Measurements from ENCODE around the gene ARHGAP31.

The ARHGAP31 gene

GRCh38 chr3:119330181-119330580 lies 36.0 kb downstream of the ARHGAP31 start:
- ChIA-PET CTCF (no interaction called here), POLR2A (no interaction called here)
- no peaks in the 10 kb centered on the region for H3K9me3 ChIP-seq (ENCODE audit: control insufficient read depth, insufficient read depth, low read depth, low read length)
- TF ChIP-seq TSHZ1 (tag by site-specific recombination; IDR thresholded peaks at IDR 0.05; ENCODE audit: borderline replicate concordance) = no peak
- TF ChIP-seq HOXD13 (CRISPR knock-in tag; IDR thresholded peaks at IDR 0.05; ENCODE audit: borderline replicate concordance) = no peak
- no peak for TF ChIP-seq ZNF121 (tag by site-specific recombination; IDR thresholded peaks at IDR 0.05)
- no peak for TF ChIP-seq OVOL3 (tag by site-specific recombination; IDR thresholded peaks at IDR 0.05)
- H3K4me3 ChIP-seq (ENCODE audit: low read depth, low read length) = no peak overlapping the region
- H3K4me1 ChIP-seq (ENCODE audit: control insufficient read depth, insufficient read depth, low read length) = no peaks in the 10 kb centered on the region
- H3K36me3 ChIP-seq (ENCODE audit: control insufficient read depth in 2 of 2, insufficient read depth in 1 of 2, low read length in 2 of 2) = no peaks in the 10 kb centered on the region
- H3K27ac ChIP-seq (ENCODE audit: extremely low read depth, low read depth, low read length) = no peak overlapping the region

- no peaks in the 10 kb centered on the region for H3K4me1 ChIP-seq (ENCODE audit: control insufficient read depth, insufficient read depth, low read length)
- H3K4me3 ChIP-seq (ENCODE audit: low read depth, low read length) = no peak overlapping the region
- ChIA-PET CTCF (no interaction called here), POLR2A (no interaction called here)
- no peaks in the 10 kb centered on the region for H3K9me3 ChIP-seq (ENCODE audit: control insufficient read depth, insufficient read depth, low read depth, low read length)
- H3K27ac ChIP-seq (ENCODE audit: extremely low read depth, low read depth, low read length) = no peak overlapping the region
- H3K36me3 ChIP-seq (ENCODE audit: control insufficient read depth in 2 of 2, insufficient read depth in 1 of 2, low read length in 2 of 2) = no peaks in the 10 kb centered on the region
- TF ChIP-seq ZNF626 (tag by site-specific recombination; IDR thresholded peaks at IDR 0.05) = no peak
- no peak for TF ChIP-seq ZFP37 (tag by site-specific recombination; IDR thresholded peaks at IDR 0.05)
- TF ChIP-seq KLF1 (tag by site-specific recombination; IDR thresholded peaks at IDR 0.05) = no peak
- no peak for TF ChIP-seq OVOL3 (tag by site-specific recombination; IDR thresholded peaks at IDR 0.05)
- no peak for TF ChIP-seq INSM2 (tag by site-specific recombination; IDR thresholded peaks at IDR 0.05)
Observed at GRCh38 chr3:119330858-119331257, 36.7 kb downstream of the ARHGAP31 start.

- H3K36me3 ChIP-seq (ENCODE audit: control insufficient read depth in 2 of 2, insufficient read depth in 1 of 2, low read length in 2 of 2) = no peaks in the 10 kb centered on the region
- H3K27ac ChIP-seq (ENCODE audit: extremely low read depth, low read depth, low read length) = no peak overlapping the region
- POLR2A ChIA-PET = no interaction called here
- no peaks in the 10 kb centered on the region for H3K9me3 ChIP-seq (ENCODE audit: control insufficient read depth, insufficient read depth, low read depth, low read length)
- CTCF ChIA-PET = interaction anchor here (0.6 kb wide), 1 partner anchor 37 kb away, joined by 3 read pairs; no protein-coding TSS in a partner anchor
- no peaks in the 10 kb centered on the region for H3K4me1 ChIP-seq (ENCODE audit: control insufficient read depth, insufficient read depth, low read length)
- H3K4me3 ChIP-seq (ENCODE audit: low read depth, low read length) = no peak overlapping the region
- TF ChIP-seq ZNF292 (tag by site-specific recombination; IDR thresholded peaks at IDR 0.05; ENCODE audit: borderline replicate concordance, low read depth) (no peak), ZNF677 (tag by site-specific recombination; IDR thresholded peaks at IDR 0.05) (no peak), ZNF549 (tag by site-specific recombination; IDR thresholded peaks at IDR 0.05) (no peak), TSHZ1 (tag by site-specific recombination; IDR thresholded peaks at IDR 0.05; ENCODE audit: borderline replicate concordance) (no peak), ZNF701 (tag by site-specific recombination; IDR thresholded peaks at IDR 0.05) (no peak), ZNF324 (tag by site-specific recombination; IDR thresholded peaks at IDR 0.05) (no peak), BCL11A (tag by site-specific recombination; IDR thresholded peaks at IDR 0.05; ENCODE audit: low read depth) (no peak), TRIM28 (IDR thresholded peaks at IDR 0.05; ENCODE audit: borderline replicate concordance, low read length) (no peak), BCL6B (tag by site-specific recombination; IDR thresholded peaks at IDR 0.05) (no peak), ZBTB49 (tag by site-specific recombination; IDR thresholded peaks at IDR 0.05; ENCODE audit: low read depth) (no peak), PRDM1 (tag by site-specific recombination; IDR thresholded peaks at IDR 0.05) (no peak), ZBTB48 (tag by site-specific recombination; IDR thresholded peaks at IDR 0.05) (no peak), ZNF341 (tag by site-specific recombination; IDR thresholded peaks at IDR 0.05; ENCODE audit: low read depth) (no peak)
Observed at GRCh38 chr3:119331661-119332060, 37.5 kb downstream of the ARHGAP31 start.
